Mammary epithelial cell (primary cell): ENCODE results near the gene RNF144B.

ENCODE experiments used
- EZH2 ChIP-seq: IDR thresholded peaks from 2 replicates; pipeline ENCODE4 v1.6.1; 2012; ENCODE audit warnings: low read length, inconsistent platforms, borderline replicate concordance
- TF ChIP-seq, protein P1 (sequence below), 2 donors: IDR thresholded peaks in 1 of 2; conservative IDR thresholded peaks in 1 of 2; 2 replicates each; pipeline ENCODE4 v1.5.1; 2011 to 2012; ENCODE audit warnings: inconsistent platforms in 2 of 2, low read length in 2 of 2, mild to moderate bottlenecking in 2 of 2, control low read depth in 1 of 2, low read depth in 1 of 2; ENCODE audit not compliant: insufficient read depth in 1 of 2; ENCODE audit errors: extremely low read depth in 1 of 2

DNA sequence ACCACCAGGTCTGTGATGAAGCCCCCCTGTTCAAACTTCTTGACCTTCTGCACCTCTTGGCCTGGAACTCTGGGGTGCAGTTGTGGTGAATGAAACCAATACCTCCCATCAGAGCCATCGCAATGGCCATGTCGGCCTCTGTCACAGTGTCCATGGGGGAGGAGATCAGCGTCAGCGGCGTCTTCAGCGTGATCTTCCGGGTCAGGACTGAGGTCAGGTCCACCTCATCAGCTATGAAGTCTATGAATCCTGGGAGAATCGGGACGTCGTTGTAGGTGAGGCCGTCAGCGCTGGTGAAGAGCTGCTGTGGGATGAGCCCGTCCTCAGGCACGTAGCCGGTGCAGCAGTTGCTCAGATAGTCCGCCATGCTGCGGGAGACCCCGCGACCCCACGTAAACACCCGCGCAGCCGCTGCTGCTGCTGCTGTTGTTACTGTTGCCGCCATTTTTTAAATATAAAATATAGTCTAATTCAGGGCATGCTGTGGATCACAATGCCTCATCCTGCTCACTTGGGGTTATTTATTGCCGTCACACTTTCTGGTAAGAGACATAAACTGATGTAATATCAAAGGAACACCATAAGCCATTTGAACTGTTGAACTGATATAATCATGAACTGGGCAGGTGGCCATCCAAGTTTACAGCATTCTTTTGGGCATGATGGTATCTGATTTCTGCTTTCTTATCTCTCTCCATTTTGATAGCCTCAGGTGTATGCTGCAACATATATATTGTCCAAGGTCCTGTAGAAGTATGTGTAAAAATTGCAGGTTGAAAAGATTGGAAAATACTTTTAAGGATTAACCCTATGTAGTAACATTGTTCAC lies 18.7 kb upstream of the RNF144B start:
- TF ChIP-seq, protein P1, sequence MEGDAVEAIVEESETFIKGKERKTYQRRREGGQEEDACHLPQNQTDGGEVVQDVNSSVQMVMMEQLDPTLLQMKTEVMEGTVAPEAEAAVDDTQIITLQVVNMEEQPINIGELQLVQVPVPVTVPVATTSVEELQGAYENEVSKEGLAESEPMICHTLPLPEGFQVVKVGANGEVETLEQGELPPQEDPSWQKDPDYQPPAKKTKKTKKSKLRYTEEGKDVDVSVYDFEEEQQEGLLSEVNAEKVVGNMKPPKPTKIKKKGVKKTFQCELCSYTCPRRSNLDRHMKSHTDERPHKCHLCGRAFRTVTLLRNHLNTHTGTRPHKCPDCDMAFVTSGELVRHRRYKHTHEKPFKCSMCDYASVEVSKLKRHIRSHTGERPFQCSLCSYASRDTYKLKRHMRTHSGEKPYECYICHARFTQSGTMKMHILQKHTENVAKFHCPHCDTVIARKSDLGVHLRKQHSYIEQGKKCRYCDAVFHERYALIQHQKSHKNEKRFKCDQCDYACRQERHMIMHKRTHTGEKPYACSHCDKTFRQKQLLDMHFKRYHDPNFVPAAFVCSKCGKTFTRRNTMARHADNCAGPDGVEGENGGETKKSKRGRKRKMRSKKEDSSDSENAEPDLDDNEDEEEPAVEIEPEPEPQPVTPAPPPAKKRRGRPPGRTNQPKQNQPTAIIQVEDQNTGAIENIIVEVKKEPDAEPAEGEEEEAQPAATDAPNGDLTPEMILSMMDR (conservative IDR thresholded peaks at IDR 0.05 in 1 of 2, IDR thresholded peaks at IDR 0.05 in 1 of 2; ENCODE audit: extremely low read depth in 1 of 2, insufficient read depth in 1 of 2, low read depth in 1 of 2, low read length in 2 of 2), result no peak
- TF ChIP-seq EZH2, result no peak
